ENCODE measurements around the gene SPACA4. TPM values are rescaled to one million over a fixed set of nuclear protein-coding genes. Genes with fewer than 3 reads are reported as not detected.
A peak's percentile ranks its signal among the peaks of the same experiment; 100 is the strongest.

Gene SPACA4
- total and polyA plus RNA-seq, 9 of the 15 experiments (the other 6 are each of a cell fraction or from before 2014, with no cell fraction given) = not detected

DNA sequence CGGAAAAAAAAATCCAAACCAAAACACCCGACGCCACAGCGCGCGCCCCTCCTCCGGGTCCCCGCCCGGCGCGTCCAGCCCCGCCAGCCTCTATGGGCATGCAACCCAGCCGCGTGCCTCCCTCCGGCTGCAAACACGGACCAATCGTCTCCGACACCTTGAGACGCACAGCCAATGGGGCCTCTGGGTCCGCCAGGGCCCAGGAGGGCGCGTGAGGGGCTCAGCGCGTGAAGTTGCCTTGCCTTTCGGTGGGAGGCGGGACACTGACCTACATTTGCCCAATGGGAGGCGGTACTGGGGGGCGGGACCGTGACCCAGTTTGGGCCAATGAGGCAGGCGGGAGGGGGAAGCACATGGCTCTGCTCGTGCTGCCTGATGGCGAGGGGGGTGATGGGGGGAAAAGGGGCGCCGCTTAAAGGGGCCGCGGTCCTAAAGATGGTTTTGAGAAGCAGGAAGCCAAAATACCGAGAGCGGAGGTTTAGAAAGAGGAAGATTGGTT is 31.0 kb downstream of the SPACA4 start (continued):
- TF ChIP-seq, protein P1, sequence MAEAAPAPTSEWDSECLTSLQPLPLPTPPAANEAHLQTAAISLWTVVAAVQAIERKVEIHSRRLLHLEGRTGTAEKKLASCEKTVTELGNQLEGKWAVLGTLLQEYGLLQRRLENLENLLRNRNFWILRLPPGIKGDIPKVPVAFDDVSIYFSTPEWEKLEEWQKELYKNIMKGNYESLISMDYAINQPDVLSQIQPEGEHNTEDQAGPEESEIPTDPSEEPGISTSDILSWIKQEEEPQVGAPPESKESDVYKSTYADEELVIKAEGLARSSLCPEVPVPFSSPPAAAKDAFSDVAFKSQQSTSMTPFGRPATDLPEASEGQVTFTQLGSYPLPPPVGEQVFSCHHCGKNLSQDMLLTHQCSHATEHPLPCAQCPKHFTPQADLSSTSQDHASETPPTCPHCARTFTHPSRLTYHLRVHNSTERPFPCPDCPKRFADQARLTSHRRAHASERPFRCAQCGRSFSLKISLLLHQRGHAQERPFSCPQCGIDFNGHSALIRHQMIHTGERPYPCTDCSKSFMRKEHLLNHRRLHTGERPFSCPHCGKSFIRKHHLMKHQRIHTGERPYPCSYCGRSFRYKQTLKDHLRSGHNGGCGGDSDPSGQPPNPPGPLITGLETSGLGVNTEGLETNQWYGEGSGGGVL (CRISPR knock-in tag; IDR thresholded peaks at IDR 0.05) = no peak
- TF ChIP-seq, protein P2, sequence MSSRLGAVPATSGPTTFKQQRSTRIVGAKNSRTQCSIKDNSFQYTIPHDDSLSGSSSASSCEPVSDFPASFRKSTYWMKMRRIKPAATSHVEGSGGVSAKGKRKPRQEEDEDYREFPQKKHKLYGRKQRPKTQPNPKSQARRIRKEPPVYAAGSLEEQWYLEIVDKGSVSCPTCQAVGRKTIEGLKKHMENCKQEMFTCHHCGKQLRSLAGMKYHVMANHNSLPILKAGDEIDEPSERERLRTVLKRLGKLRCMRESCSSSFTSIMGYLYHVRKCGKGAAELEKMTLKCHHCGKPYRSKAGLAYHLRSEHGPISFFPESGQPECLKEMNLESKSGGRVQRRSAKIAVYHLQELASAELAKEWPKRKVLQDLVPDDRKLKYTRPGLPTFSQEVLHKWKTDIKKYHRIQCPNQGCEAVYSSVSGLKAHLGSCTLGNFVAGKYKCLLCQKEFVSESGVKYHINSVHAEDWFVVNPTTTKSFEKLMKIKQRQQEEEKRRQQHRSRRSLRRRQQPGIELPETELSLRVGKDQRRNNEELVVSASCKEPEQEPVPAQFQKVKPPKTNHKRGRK (tag; IDR thresholded peaks at IDR 0.05) = no peak
- no peak for TF ChIP-seq ILK (tag; IDR thresholded peaks at IDR 0.05; ENCODE audit: borderline replicate concordance, low read depth)
- TF ChIP-seq MXI1 (IDR thresholded peaks at IDR 0.05; ENCODE audit: low read depth, low read length) = no peak
- peak; percentile 80 for TF ChIP-seq NEUROD1 (IDR thresholded peaks at IDR 0.05; ENCODE audit: borderline replicate concordance, low read depth, low read length, partially characterized antibody)
- 0 out of 2 replicates have a peak, but pooled peaks have one; percentile 49 for TF ChIP-seq SOX6 (IDR thresholded peaks at IDR 0.05)
- peak in 1 of 2 experiments; percentile 43; a peak in 2 of 4 replicates for TF ChIP-seq TBL1XR1 (IDR thresholded peaks at IDR 0.05; ENCODE audit: low read length in 2 of 2)
- no peak for TF ChIP-seq SNIP1 (IDR thresholded peaks at IDR 0.05; ENCODE audit: low read depth)
- TF ChIP-seq FOS (IDR thresholded peaks at IDR 0.05; ENCODE audit: extremely low read depth, insufficient read length) = peak; percentile 88
- peak; percentile 46 for TF ChIP-seq SMAD1 (IDR thresholded peaks at IDR 0.05; ENCODE audit: low read depth, low read length, partially characterized antibody)
- TF ChIP-seq E2F5 (CRISPR knock-in tag; IDR thresholded peaks at IDR 0.05) = peak; percentile 91
- TF ChIP-seq ATF7 (IDR thresholded peaks at IDR 0.05) = peak; percentile 78
- no peak for TF ChIP-seq ZNF436 (CRISPR knock-in tag; IDR thresholded peaks at IDR 0.05)
- TF ChIP-seq CEBPB (tag; IDR thresholded peaks at IDR 0.05) = 0 out of 2 replicates have a peak, but pooled peaks have one; percentile 2
- TF ChIP-seq NR1H2 (CRISPR knock-in tag; IDR thresholded peaks at IDR 0.05) = no peak
- peak; percentile 94 for TF ChIP-seq HMGN3 (IDR thresholded peaks at IDR 0.05; ENCODE audit: borderline replicate concordance, extremely low read depth, insufficient read length, low read depth, low read length)
- TF ChIP-seq ZEB2 (IDR thresholded peaks at IDR 0.05) = no peak
- no peak for TF ChIP-seq KLF10 (CRISPR knock-in tag; IDR thresholded peaks at IDR 0.05)
- TF ChIP-seq GTF2F1 (IDR thresholded peaks at IDR 0.05; ENCODE audit: low read depth, low read length) = no peak
- peak in 1 of 2 experiments; percentile 63; a peak in 2 of 4 replicates for TF ChIP-seq RCOR1 (IDR thresholded peaks at IDR 0.05; ENCODE audit: borderline replicate concordance in 1 of 2, low read depth in 2 of 2, low read length in 2 of 2)
- TF ChIP-seq ZKSCAN1 (IDR thresholded peaks at IDR 0.05; ENCODE audit: low read depth, low read length) = 0 out of 2 replicates have a peak, but pooled peaks have one; percentile 35
- TF ChIP-seq TCF3 (CRISPR knock-in tag; IDR thresholded peaks at IDR 0.05) = no peak
- no peak for TF ChIP-seq ARID2 (IDR thresholded peaks at IDR 0.05)
- no peak for TF ChIP-seq SLC30A9 (CRISPR knock-in tag; IDR thresholded peaks at IDR 0.05)
- no peak for TF ChIP-seq TCF7 (IDR thresholded peaks at IDR 0.05; ENCODE audit: borderline replicate concordance)
- TF ChIP-seq MTA3 (IDR thresholded peaks at IDR 0.05; ENCODE audit: borderline replicate concordance) = peak; percentile 48; the same call in 1 of the 2 replicates
- TF ChIP-seq C11orf30 (IDR thresholded peaks at IDR 0.05; ENCODE audit: low read depth) = peak; percentile 28; the same call in 1 of the 2 replicates
- peak; percentile 38; the same call in 1 of the 2 replicates for TF ChIP-seq ZNF217 (CRISPR knock-in tag; IDR thresholded peaks at IDR 0.05)
